ENCODE measurements around the gene VRTN.

GRCh38 chr14:74402401-74403251 is 54.4 kb downstream of the VRTN start:
- TF ChIP-seq EP300 (IDR thresholded peaks at IDR 0.05) (no peak), CTCF (IDR thresholded peaks at IDR 0.05) (no peak)

Measured in tibial nerve (tissue), 4 donors.